GM12872 (cell line): Measurements from ENCODE around the gene PRKAR1B.

Source experiments
- TF ChIP-seq, protein P1 (sequence below): IDR thresholded peaks from 3 replicates; pipeline ENCODE4 v1.5.1; 2011; ENCODE audit warnings: low read depth, mild to moderate bottlenecking, low read length, moderate library complexity; ENCODE audit not compliant: insufficient read depth

PRKAR1B gene

DNA sequence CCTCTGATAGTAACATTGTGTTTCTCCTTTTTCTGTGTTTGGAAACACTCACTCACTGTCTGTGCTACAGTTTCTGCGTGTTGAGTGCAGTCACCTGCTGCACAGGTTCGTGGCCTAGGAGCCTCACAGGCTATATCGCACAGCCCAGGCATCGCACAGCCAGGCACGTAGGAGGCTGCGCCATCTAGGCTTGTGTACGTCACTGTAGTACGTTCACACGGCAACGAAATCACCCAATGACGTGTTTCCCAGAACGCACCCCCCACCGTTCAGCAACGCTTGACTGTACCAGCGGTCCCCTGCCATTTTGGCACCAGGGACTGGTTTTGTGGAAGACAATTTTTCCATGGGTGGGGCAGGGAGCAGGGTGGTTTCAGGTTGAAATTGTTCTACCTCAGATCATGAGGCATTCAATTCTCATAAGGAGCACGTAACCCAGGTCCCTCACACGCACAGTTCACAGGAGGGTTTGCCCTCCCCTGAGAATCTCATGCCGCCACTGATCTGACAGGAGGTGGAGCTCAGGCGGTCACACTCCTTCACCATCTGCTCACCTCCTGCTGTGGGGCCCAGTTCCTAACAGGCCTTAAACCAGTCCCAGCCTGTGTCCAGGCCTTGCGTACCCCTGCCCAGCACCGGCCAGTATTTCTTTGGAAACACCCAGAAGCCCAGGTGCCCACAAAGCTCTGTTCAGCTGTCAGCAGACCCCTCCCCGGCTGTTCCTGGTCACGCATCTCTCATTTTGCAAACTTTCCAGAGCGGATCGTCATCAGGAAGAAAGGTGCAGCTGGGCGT lies 23.2 kb upstream of the PRKAR1B start:
- TF ChIP-seq, protein P1, sequence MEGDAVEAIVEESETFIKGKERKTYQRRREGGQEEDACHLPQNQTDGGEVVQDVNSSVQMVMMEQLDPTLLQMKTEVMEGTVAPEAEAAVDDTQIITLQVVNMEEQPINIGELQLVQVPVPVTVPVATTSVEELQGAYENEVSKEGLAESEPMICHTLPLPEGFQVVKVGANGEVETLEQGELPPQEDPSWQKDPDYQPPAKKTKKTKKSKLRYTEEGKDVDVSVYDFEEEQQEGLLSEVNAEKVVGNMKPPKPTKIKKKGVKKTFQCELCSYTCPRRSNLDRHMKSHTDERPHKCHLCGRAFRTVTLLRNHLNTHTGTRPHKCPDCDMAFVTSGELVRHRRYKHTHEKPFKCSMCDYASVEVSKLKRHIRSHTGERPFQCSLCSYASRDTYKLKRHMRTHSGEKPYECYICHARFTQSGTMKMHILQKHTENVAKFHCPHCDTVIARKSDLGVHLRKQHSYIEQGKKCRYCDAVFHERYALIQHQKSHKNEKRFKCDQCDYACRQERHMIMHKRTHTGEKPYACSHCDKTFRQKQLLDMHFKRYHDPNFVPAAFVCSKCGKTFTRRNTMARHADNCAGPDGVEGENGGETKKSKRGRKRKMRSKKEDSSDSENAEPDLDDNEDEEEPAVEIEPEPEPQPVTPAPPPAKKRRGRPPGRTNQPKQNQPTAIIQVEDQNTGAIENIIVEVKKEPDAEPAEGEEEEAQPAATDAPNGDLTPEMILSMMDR = no peak

DNA sequence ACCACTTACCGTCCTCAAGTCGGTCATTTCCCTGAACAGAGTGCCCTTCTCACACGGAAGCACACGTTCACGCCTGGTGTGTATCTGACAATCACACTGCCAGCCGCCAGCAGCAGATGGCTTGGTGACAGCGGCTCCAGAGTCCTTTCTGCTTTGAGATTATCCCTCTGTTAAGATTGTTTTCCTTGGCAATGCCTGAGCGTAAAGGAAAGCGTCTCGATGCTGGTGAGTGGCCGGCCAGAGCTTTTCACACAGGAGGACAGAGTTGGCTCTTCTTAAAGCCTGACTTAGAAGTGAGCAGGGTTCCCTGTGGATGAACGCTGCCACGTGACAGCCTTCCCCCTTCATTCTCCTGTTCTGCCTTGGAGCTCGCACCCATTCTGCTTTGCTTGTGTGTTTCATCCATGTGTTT lies 22.1 kb upstream of the PRKAR1B start:
- TF ChIP-seq, protein P1 = no peak

DNA sequence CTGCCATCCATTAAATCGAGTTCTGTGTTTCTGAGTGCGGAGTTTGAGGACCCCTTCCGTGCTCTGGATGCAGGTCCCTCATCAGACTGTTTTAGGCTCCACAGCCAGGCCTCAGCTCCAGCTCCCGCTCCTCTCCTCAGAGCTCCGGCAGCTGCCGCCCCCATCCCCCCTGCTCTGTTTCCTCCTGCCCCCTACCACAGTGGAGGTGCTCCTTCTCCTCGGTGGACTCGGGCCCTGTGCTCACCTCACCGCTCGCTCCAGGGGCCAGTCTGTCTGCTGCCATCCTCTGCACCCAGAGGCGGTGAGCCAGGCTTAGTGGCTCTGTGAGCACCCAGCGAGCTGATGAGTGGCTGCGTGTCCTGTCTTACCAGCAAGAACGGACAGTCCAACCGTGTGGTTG lies 21.4 kb upstream of the PRKAR1B start:
- TF ChIP-seq, protein P1 = no peak

DNA sequence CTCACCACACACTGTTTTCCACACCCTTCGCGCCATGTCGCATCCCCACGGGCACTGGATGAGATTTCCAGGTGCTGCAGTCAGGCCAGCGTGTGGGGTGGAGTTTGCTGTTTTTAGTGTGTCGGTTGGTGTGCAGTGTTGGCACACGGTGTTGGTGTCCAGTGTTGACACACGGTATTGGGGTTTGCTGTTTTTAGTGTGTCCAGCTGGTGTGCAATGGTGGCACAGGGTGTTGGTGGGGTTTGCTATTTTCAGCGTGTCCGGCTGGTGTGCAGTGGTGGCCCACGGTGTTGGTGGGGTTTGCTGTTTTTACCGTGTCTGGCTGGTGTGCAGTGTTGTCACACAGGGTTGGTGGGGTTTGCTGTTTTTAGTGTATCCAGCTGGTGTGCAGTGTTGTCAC lies 20.1 kb upstream of the PRKAR1B start:
- TF ChIP-seq, protein P1 = no peak

DNA sequence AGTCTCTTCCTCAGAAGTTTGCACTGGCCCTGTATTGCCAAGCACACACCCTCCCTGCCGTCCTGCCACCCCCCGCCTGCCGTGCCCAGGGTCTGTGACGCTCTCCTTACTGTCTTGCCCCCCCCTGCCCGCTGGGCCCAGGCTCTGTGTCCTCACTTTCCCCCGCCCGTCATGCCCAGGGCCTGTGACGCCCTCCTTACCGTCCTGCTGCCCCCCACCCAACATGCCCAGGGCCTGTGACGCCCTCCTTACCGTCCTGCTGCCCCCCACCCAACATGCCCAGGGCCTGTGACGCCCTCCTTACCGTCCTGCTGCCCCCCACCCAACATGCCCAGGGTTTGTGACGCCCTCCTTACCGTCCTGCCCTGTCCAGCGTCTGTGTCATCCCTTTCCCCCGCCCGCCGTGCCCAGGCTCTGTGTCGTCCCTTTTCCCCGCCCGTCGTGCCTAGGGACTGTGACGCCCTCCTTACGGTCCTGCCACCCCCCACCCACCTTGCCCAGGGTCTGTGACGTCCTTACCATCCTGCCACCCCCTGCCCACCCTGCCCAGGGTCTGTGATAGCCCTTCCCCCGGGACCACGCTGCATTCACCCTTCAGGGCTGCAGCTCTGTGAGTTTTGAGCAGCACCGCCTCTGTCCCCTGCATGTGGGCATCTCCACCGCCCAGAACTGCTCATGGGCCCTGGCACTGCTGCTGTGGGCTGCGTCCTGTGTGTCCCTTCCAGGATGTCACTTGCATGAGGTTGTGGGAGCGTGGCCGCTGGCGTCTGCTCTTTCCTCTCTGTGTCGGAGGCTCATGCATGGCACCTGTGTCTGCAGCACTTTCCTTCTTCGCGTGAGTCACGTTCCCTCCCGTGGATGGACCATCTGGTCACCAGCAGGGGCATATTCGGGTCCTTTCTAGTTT lies 19.3 kb upstream of the PRKAR1B start:
- TF ChIP-seq, protein P1 = no peak

DNA sequence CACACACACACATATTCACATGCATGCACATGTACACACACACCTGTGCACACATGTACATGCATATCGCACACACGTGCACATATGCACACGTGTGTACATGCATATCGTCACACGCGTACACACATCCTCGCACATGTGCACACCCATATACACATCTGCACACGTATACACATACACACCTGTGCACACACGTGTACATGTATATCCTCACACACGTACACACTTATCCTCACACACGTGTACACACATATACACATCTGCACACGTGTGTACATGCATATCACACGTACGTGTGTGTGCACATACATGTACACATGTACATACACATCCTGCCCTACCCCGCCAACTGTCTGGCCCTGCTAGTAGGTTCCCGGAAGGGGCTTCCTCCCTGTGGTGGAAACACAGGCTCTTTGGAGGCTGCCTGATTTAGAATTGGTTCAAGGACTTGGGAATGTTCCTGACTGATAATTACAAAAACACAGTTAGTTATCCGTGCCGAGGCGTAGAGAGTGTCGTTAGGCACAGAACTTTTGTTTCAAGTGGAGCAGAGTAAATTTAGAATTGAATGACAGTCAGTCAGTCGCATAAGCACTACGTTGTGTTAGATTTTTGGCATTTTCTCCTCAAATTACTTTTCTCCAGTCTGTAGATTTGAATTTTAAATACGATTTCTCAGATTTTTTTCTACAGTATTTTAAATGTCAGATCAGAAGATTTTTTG lies 18.5 kb upstream of the PRKAR1B start:
- TF ChIP-seq, protein P1 = no peak
